HG02798 (cell line): Measurements from ENCODE around the gene EIF4G2.

Source experiments
- ATAC-seq: cut with Tn5 transposase; IDR thresholded peaks from one replicate; pipeline ENCODE4 v1.9.1; 2021; ENCODE audit warnings: mild to moderate bottlenecking; ENCODE audit not compliant: unreplicated experiment, poor library complexity

Gene EIF4G2

DNA sequence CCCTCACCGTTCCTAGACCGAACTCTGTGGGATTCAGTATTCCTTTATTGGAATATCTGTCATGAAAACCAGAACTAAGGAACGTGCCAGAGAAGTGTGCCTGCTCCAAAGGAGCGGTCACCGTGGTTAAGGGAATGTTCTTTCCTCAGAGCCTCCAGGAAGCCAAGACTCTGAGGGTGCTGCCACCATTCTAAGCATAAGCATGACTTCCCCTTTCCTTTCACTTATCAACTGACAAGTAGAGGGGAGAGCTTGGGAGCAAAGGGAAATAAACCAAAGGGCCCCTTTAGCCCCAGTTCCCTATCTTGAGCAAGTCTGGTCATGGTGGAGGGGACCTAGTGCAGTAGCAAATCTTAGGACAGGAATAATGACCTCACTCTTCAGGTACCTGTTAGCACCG is 30.9 kb downstream of the EIF4G2 start:
- ATAC-seq, result no peak

DNA sequence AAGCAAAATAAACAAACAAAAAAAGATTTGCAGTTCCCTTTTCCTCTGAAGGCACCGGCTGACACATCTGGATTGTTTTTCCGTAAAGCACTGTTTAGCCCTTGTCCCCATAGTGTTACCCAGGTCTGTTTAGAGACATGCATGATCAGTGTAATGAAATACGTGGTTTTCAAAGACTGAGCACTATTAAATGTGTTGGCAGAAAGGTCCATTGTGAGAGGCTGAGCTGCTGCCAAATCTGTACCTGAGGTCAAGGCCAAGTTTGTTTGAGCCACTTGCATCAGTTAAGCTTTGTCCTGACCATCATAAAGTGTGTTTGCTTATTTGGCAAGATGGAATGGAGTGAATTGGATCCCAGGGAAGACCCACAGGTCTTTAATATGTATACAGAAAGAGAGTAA is 31.3 kb downstream of the EIF4G2 start:
- ATAC-seq, result no peak

DNA sequence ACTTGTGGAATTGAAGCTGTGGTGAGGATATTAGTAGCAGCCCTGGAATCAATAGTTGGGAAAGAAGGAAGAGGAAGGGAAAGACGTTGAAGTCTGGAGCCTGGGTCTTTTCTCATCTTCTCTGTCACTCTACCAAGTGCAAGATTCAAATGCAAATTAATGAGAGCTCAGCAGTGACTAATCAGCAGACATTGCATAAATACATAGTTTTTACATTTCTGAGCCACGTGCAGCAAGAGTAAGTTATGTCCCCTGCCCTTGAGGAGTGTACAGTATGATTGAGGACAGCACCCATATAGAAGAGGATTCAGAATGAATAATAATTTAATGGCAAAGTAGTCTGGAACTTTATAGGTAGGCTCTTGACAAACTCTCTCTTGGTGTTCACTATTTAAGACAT is 33.9 kb downstream of the EIF4G2 start:
- no peak for ATAC-seq

DNA sequence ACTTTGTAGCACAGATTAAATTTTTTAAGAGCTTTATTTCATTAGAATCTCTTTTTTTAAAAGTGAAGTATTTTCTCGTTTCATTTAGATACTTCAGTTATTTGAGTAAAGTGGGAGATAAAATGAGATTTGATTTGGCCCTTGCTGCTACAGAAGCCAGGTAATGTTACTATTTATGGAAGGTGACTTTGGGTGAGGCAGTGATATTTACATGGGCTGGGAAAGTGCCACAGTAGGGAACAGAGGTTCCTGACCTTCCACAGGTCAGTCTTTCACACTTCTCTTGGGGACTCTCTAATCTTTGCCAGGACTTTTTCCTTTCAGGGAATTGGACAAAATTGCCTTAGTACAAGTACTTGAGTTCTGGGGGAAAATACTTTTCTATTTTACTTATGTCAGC is 37.3 kb downstream of the EIF4G2 start:
- ATAC-seq, result no peak

DNA sequence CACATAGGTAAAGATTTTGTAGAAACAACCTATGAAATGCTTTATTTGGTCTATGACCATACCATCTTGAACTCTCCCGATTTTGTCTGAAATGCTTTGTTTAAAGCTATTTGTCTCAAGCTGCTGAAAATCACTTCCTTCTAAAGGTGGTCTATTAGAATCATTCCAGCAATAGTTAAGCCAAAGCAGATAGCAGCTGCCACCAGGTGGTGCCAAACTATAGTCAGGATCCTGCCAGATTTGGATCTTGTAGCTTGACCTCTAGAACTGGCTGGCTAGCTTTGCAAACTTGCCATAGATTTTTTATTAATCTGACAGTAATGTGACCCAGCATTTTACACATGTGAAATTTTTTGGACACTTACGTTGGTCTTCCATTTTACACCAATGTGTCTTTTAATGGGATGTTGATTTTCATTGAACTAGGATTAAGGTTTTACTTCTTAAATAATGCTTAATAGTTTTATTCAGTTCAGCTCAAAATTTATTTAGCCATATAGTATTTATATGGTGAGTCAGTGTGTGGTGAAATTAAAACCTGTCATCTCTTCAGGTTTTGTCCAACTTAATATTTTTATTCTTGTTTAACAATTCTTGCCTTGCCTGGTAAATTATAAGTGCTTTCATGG is 38.0 kb downstream of the EIF4G2 start:
- no peak for ATAC-seq

DNA sequence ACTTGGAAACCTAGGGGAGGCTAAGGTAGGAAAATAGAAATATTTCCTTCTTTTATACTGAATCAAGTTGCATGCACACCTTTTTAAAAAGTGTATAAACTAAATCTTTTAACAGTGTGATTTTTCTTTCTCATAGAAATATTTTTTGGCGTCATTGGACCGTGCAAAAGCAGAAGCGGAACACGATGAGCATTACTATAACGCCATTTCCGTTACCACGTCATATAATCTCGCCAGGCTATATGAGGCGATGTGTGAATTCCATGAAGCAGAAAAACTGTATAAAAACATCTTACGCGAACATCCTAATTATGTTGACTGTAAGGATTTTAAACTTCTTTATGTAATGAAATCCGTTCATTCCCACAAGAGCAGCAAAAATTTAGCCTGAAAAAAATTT is 44.3 kb downstream of the EIF4G2 start:
- ATAC-seq, result no peak

DNA sequence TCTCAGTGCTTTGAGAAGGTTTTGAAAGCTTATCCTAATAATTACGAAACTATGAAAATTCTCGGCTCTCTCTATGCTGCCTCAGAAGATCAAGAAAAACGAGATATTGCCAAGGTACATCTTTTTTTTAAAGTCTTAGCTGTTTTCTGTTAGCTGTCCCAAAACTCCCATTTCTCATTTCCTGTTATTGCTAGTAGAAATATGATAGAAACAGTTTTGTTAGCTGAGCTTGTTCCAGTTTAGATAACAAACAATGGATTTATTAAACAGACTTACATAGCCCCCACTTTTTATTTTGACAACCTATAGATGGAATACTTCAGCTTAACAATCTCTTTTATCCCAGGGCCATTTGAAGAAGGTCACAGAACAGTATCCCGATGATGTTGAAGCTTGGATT is 45.0 kb downstream of the EIF4G2 start:
- no peak for ATAC-seq

DNA sequence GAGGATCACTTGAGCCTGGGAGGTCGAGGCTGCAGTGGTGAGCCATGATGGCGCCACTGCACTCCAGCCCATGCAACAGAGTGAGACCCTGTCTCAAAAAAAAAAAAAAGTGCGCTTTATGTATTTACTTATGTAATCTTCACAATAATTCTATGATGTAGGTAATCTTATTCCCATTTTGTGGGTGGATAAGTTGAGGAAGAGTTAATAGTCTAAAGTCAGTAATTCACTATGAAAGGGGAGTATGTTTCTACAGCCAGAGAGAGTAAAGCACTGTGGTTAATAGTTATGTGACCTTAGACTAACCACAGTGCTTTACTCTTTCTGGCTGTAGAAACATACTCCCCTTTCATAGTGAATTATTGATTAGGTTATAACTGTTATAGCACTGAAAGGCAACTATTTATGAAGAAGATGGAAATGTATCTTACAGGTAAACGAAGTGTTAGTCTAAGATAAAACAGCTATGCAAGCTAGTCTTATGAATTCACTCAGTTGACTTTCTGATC is 45.8 kb downstream of the EIF4G2 start:
- ATAC-seq, result no peak

DNA sequence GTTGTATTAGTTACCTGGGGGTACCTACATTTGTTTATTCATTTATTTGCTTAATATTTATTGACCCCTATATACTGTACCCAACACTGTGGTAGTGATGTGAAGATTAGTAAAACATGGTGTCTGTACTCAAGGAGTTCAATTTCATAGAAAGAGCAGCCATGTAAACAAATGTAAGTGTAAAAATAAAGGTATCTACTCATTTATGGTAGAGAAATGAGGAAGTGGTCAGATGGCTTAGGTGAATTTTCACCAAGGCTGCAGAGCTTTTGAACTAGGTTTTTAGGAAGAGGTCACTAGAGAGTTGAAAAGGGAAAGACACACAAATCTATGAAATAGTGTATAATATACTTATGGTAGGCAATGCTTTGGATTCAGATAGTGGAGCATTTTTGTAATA is 46.5 kb downstream of the EIF4G2 start:
- peak; percentile 76 for ATAC-seq

DNA sequence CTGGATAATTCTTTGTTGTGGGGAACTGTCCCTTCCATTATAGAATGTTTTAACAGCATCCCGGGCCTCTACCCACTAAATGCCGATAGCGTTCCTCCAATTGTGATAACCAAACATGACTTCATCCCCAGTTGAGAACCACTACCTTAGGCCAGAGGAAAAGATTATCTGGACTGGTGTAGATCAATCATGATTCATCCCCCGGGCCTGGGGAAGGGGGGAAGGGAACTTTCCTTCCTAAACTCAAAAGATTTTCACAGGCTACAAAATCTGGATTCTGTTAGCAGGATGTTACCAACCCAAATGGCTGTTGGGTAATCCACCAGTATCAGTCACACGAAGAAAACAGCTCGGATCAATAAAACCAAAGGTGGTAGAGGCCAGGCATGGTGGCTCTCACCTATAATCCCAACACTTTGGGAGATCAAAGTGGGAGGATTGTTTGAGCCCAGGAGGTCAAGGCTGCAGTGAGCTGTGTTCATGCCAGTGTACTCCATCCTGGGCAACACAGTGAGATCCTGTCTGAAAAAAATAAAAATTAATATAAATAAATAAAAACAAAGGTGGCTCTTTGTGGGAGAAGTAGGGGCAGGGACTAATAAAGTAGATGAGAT is 47.5 kb downstream of the EIF4G2 start:
- ATAC-seq, result no peak

DNA sequence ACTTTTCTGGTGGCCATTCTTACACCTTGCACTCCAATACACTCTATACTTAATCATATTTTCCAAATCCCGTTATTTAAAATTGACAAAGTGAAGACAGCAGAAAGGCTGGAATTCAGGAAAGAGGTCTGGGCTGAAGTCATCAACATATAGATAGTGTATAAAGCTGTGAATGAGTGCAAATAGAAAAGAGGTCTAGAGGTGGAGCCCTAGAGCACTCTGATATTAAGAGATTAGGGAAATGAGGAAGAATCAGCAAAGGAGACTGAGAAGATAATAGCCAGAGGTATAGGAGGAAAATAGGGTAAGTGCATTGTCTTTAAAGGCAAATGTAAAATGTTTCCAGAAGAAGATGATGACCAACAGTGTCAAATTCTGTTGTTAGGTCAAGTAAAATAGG is 49.8 kb downstream of the EIF4G2 start:
- no peak for ATAC-seq

DNA sequence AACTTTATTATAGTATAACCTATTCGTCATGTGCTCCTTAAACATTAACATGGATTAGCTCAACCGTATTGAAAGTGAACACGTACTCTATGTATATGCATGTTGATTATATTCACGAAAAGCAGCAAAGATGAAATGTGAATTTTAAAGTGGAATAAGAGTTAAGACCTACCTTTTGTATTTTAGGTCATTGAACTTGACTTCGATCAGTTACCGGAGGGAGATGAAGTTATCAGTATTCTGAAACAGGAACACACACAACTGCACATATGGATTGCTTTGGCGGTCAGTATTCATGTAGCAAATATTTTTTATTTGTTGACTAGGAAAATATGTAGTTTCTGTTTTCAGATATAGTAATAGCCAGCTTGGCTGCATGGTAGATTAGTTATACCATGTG is 56.2 kb downstream of the EIF4G2 start:
- no peak for ATAC-seq

DNA sequence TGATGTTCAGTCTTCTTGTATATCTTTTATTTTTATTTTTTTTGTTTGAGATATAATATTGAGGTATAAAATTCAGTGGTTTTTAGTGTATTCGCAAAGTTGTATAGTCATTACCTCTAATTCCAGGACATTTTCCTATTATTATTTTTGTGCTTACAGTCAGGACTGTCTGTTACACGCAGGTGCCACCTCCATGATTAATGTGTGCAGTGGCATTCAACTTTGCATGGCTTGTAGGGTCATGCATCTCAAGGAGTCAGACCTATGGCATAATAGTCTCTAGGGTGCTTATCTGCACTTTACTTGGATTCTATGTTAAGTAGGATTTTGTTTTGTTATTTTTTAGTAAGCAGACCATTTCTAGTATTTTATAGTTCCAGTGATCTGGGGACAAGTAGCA is 56.7 kb downstream of the EIF4G2 start:
- no peak for ATAC-seq

DNA sequence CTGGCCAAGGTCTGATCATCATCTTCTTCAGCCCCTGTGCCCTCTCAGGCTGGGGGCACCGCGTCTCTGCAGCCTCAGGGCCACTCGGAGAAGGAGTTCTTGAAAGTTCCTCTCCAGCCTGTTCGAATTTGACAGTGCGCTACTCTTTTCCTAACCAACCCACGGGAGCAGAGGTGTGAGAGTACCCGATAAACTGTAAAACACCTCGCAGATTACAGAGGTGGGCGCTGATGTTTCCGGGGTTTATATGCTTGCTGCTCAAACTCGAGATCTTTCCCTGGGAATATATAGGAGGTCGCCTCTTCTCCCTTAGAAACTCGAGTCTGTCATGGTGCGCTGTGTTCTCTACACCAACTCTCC is 57.2 kb downstream of the EIF4G2 start:
- peak; percentile 14 for ATAC-seq

DNA sequence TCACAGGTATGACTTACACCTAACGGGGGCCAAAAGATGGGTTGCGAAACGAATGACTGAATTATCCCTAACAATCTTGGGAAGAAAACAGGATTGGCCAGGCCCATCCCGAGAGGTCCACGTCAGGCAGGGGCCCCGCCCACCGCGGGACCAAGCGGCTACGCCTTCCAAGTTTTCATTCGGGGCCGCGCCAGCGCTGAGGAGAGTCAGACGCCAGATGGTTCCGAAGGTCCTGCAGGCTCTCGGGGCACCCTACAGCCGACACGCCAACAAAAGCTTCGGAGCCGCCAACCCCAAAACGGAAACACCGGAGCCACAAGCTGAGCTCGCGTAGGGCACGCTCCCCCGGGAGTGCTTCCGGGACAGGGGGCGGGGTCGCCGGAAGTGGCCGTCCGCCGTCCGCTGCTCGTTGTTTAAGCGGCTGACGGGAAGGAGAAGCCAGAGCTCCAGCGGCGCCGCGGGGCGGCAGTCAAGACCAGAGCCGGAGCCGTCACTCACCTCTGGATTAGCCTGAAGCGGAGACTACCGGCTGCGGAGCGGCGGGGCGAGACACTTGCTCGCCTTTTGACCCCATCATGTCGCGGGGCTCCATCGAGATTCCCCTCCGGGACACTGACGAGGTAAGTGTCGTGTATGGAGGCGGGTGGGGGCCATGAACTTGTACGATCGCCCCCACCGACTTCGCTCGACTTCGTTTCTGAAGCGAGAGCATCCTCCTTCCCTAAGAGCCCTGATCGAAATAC is 57.7 kb downstream of the EIF4G2 start, which contains the start of gene CTR9:
Gene CTR9, plus strand, starts transcription at position 409 of the 743 bp plus-strand sequence. Its CDS starts 167 bp downstream, at position 576.
- peak; percentile 95 for ATAC-seq

DNA sequence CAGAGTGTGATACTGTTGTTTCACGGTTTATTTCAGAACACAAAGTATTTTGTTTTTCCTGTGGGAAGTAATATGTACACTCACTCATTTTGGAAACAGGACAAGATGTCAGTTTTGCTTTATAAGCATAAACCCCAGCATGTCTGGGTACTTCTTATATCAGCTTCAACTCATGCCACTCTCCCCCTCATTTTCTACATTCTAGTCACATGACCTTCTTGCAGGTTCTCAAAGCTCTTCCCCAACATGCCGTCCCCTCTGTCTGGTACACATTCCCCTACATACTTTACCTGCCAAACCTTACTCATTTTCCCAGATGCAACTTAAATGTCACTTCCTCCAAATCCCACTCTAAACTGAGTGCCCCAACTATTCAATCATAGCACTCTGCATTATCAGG is 59.2 kb downstream of the EIF4G2 start:
- no peak for ATAC-seq

DNA sequence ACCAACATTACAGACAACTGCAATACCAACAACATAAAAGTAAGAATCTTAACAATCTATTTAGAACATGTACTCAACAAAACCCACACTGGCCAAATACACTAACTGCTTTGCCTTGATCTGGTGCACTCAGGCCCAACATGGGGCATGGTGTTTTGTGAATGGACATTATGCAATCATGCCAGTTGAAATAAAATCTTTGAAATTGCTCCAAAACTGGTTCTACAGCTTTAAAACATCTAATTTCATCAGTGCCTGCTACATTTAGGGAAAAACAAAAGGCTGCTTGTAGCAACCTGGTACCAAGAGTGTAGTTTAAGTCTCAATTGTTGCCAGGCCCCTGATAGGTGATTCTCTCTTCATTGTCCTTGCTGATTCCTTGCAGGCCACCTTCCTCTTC is 61.0 kb downstream of the EIF4G2 start:
- ATAC-seq, result no peak
